PC-3 (cell line): ENCODE results near the gene PRPH2.

Source experiments
- CTCF ChIP-seq: fragments of 300-600 bp; sonication (generic); conservative IDR thresholded peaks from 2 replicates; pipeline ENCODE4 v1.5.1; 2017; ENCODE audit warnings: antibody characterized with exemption, low read depth, mild to moderate bottlenecking, low read length
- EZH2 ChIP-seq: fragments of 300-600 bp; sonication (generic); IDR thresholded peaks from one replicate; pipeline ENCODE4 v1.6.1; 2017; ENCODE audit warnings: antibody characterized with exemption, mild to moderate bottlenecking, low read length; ENCODE audit not compliant: unreplicated experiment

DNA sequence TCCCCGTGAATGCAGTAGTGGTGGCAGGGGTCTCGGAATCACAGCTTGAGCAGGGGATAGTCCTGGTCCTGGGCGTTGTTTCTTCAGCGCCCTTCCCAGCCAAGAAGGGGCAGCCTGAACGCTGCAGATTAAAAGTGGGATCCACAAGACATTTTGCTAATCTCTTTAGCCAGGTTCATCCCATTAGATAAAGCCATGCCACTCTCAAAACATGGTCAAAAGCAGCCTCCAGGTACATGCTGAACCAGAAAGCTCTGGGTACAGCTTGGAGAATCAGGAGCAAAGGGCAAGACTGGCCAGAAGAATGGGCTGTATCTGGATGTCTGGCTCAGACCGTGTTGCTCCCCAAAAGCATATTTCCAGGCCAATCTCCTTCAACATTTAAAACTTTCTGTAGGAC lies at the start of gene PRPH2:
- TF ChIP-seq CTCF: no peak
- no peak for TF ChIP-seq EZH2
